K562 (cell line): Measurements from ENCODE around the gene BTG2. TPM values are rescaled to one million over a fixed set of nuclear protein-coding genes. Genes with fewer than 3 reads are reported as not detected.
A peak's percentile ranks its signal among the peaks of the same experiment; 100 is the strongest.

Source experiments
- ATAC-seq: fragments of 200-7000 bp; cut with Tn5 transposase; 3 replicates; pipeline ENCODE4 v1.9.1; 2020; ENCODE audit warnings: moderate library complexity
- BruUV-seq: library from RNA; stranded (reverse); fragments of 400-500 nt; replicated peaks from 2 replicates; lab custom pipeline; 2021; lab: Mats Ljungman, UMichigan
- CTCF ChIA-PET: fragments of 300-600 bp; formaldehyde crosslinking; extraction: SDS; loops from one replicate; lab custom pipeline; 2021; ENCODE audit warnings: low intra/inter-chr PET ratio; lab: Yijun Ruan, JAX
- POLR2A ChIA-PET: fragments of 300-600, 350-650 bp; sonication (Branson Sonifier 250); formaldehyde crosslinking; extraction: SDS; loops from one replicate; lab custom pipeline; 2021; ENCODE audit warnings: antibody characterized with exemption, inconsistent platforms; lab: Yijun Ruan, JAX
- DNase-seq, 4 experiments: peaks; one replicate each; pipeline versions ENCODE4 v3.0.0 to v3.0.0-alpha.2; 2011 to 2018; ENCODE audit warnings: low spot score in 3 of 4, mixed read lengths in 3 of 4; ENCODE audit errors: extremely low read depth in 1 of 4
- FAIRE-seq: peaks from 2 replicates; lab custom pipeline; 2011; peaks lifted over from hg19 to GRCh38; lab: Jason Lieb, UNC
- H2AFZ ChIP-seq: 2 replicates; pipeline ENCODE4 v1.6.0; 2011; ENCODE audit warnings: low read depth, low read length, control low read depth, inconsistent platforms
- H3K27ac ChIP-seq: fragments of 200-600 bp; 3 replicates; pipeline ENCODE4 v1.8.0; 2011; ENCODE audit warnings: low read depth, mild to moderate bottlenecking, control low read depth, inconsistent platforms, low read length, moderate library complexity, mixed read lengths; ENCODE audit errors: extremely low read depth
- H3K27me3 ChIP-seq, 2 experiments: fragments of 300-600 bp in 1 of 2; 2 replicates in 1 of 2; 3 replicates in 1 of 2; pipeline versions ENCODE4 v1.6.0 to v1.8.0; 2011; ENCODE audit warnings: inconsistent platforms in 2 of 2, low read length in 2 of 2, mild to moderate bottlenecking in 1 of 2, mixed read lengths in 1 of 2, moderate library complexity in 1 of 2; ENCODE audit not compliant: control insufficient read depth in 2 of 2, insufficient read depth in 2 of 2
- H3K36me3 ChIP-seq: fragments of 300-600 bp; 3 replicates; pipeline ENCODE4 v1.8.0; 2011; ENCODE audit warnings: mild to moderate bottlenecking, low read length, inconsistent platforms; ENCODE audit not compliant: control insufficient read depth, insufficient read depth
- H3K4me1 ChIP-seq, 2 experiments: fragments of 200-600 bp in 1 of 2; replicated peaks in 1 of 2; 2 replicates in 1 of 2; 3 replicates in 1 of 2; pipeline versions ENCODE4 v1.5.1 to v1.8.0; 2011; ENCODE audit warnings: inconsistent platforms in 2 of 2, low read length in 2 of 2, mild to moderate bottlenecking in 1 of 2, mixed read lengths in 1 of 2, moderate library complexity in 1 of 2; ENCODE audit not compliant: control insufficient read depth in 2 of 2, insufficient read depth in 2 of 2
- H3K4me2 ChIP-seq: 2 replicates; pipeline ENCODE4 v1.6.1; 2011; ENCODE audit warnings: low read length, control low read depth, inconsistent platforms, mixed read lengths; ENCODE audit not compliant: insufficient read depth
- H3K4me3 ChIP-seq: fragments of 200-600 bp; sonication (generic), shearing (Covaris generic); 2 replicates; pipeline ENCODE4 v1.5.1; 2016; ENCODE audit warnings: control low read depth, inconsistent platforms
- H3K79me2 ChIP-seq: fragments of 200-600 bp; 3 replicates; pipeline ENCODE4 v1.8.0; 2011; ENCODE audit warnings: low read length, inconsistent platforms; ENCODE audit not compliant: control insufficient read depth, insufficient read depth
- H3K9ac ChIP-seq, 2 experiments: 2 replicates each; pipeline versions ENCODE4 v1.6.0 to v1.6.1; 2011; ENCODE audit warnings: low read depth in 2 of 2, low read length in 2 of 2, control low read depth in 1 of 2, inconsistent platforms in 1 of 2, mild to moderate bottlenecking in 1 of 2, mixed read lengths in 1 of 2; ENCODE audit not compliant: insufficient read depth in 1 of 2
- H3K9me1 ChIP-seq: one replicate; pipeline ENCODE4 v1.6.0; 2011; ENCODE audit warnings: inconsistent platforms, mild to moderate bottlenecking, low read length, moderate library complexity; ENCODE audit not compliant: control insufficient read depth, insufficient read depth
- H3K9me3 ChIP-seq: replicated peaks from 2 replicates; pipeline ENCODE4 v1.5.1; 2011; ENCODE audit warnings: low read depth, low read length, inconsistent platforms; ENCODE audit not compliant: control insufficient read depth, insufficient read depth
- H4K20me1 ChIP-seq: replicated peaks from 2 replicates; pipeline ENCODE4 v1.6.1; 2011; ENCODE audit warnings: low read length, inconsistent platforms, mixed read lengths; ENCODE audit not compliant: control insufficient read depth, insufficient read depth
- C11orf30 ChIP-seq: fragments of 450-650 bp; IDR thresholded peaks from 2 replicates; pipeline ENCODE4 v1.6.1; 2016; ENCODE audit warnings: low read depth, mild to moderate bottlenecking
- MAFF ChIP-seq: IDR thresholded peaks from 2 replicates; pipeline ENCODE4 v1.6.1; 2012; ENCODE audit warnings: low read length, improper control_type of control experiment
- MAFG ChIP-seq: fragments of 450-650 bp; conservative IDR thresholded peaks from 2 replicates; pipeline ENCODE4 v1.6.1; 2016; ENCODE audit warnings: missing genetic modification characterization, missing compliant biosample characterization
- MAFK ChIP-seq: IDR thresholded peaks from 2 replicates; pipeline ENCODE4 v1.6.1; 2011; ENCODE audit warnings: low read length, improper control_type of control experiment
- NFIC ChIP-seq: fragments of 450-650 bp; IDR thresholded peaks from 2 replicates; pipeline ENCODE4 v1.6.1; 2017; ENCODE audit warnings: mild to moderate bottlenecking, inconsistent platforms
- STAG1 ChIP-seq: sonication (generic); formaldehyde crosslinking; IDR thresholded peaks from 2 replicates; pipeline ENCODE4 v1.5.0; 2020; ENCODE audit warnings: missing genetic modification reagents, borderline replicate concordance
- ZNF316 ChIP-seq: fragments of 450-650 bp; IDR thresholded peaks from 2 replicates; pipeline ENCODE4 v1.6.1; 2016
- ZNF551 ChIP-seq: fragments of 250-450 bp; sonication (Bioruptor Pico); IDR thresholded peaks from 2 replicates; pipeline ENCODE4 v1.5.0; 2021; ENCODE audit warnings: mild to moderate bottlenecking, moderate library complexity
- WGBS: fragments of 100-300 bp; shearing (Covaris generic); methylation state at CpG from one replicate; pipeline ENCODE4 v1.1.6; 2016; ENCODE audit warnings: low coverage, mixed read lengths; ENCODE audit not compliant: insufficient coverage; ENCODE audit errors: missing lambda C conversion rate; 5-methylcytosine and 5-hydroxymethylcytosine counted together
- in situ Hi-C: fragments of 300-500 bp; cut with MboI; formaldehyde crosslinking; loops from 4 replicates; pipeline ENCODE4 v1.15.0; 2018; ENCODE audit warnings: inconsistent platforms, mixed read lengths
- intact Hi-C: fragments of 100-400 bp; cut with micrococcal nuclease; formaldehyde crosslinking; loops from 2 replicates; pipeline ENCODE4 v1.14.2; 2022
- polyA plus RNA-seq, 8 experiments: library from polyadenylated mRNA; depleted of rRNA in 4 of 8; stranded (reverse) in 5 of 8; unstranded in 3 of 8; fragments of >200 nt; fragmentation: Nextera tagmentation in 2 of 8; fragmentation: Illumina TruSeq in 1 of 8; extraction: Ambion mirVana in 2 of 8; extraction: Trizol in 1 of 8; gene quantifications; 2 replicates each; pipeline versions ENCODE4 v1.2.1 to v1.2.3, GENCODE V29; 2011 to 2014; ENCODE audit warnings: inconsistent platforms in 1 of 8, missing spikeins in 1 of 8
- total RNA-seq, 7 experiments: library from RNA; depleted of rRNA in 6 of 7; stranded (reverse); fragments of >200 nt in 6 of 7; fragmentation: Illumina TruSeq in 2 of 7; extraction: Trizol in 2 of 7; gene quantifications; 2 replicates each; pipeline versions ENCODE4 v1.2.1 to v1.2.3, GENCODE V29; 2011 to 2021; ENCODE audit warnings: low replicate concordance in 1 of 7

BTG2 gene
- total and polyA plus RNA-seq, 9 of the 15 experiments (the other 6 are each of a cell fraction or from before 2014, with no cell fraction given) = 2.3 to 41.9 (median 8.7) TPM

DNA sequence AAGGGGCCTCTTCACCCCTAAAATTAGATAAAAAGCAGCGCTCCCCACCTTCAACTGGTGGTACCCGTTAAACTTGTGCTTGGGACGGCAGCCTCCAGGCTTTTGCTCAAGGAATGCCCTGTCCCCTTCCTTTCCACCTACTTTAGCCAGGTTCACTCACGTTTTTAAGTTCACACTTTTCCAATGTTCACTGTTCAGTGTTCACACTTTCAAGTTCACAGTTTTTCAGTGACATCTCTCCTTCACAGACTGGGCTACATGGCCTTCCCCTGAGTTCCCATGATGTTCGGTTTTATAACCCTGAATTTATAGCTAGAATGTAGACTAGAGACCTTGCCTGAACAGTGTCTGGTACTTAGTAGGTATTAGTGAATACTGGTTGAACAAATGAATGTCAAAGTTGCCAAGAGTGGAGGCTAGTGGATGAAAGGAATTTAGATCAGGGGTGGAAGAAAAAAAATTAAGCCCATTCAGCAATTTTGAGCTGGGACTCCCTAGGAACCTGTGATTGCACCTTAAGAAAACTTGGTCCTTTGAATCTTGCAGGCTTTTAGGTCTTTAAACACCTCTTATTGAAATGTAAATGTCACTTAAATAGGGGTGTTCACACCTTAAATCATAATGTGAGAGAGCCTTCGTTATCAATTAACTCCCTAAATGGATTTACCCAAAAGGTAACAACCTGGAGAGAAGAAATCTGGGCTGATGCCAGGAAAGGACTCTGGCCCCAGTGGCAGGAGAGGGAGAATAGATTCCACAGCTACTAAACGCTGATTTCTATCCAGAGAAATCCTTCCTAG is 12.3 kb downstream of the BTG2 start:
- TF ChIP-seq MAFK (peak; percentile 90), MAFG (tag) (peak; percentile 90), MAFF (peak; percentile 93), C11orf30 (peak; percentile 94), ZNF316 (peak; percentile 96), STAG1 (no peak), NFIC (peak; percentile 57), ZNF551 (CRISPR knock-in tag) (no peak)
- TF ChIP-seq, all 486 proteins: peak for 6
- in situ Hi-C loops (no loop called here), intact Hi-C loops (no loop called here)
- Histone ChIP-seq H2AFZ (no peak overlapping the region), H3K9me1 (no peaks in the 10 kb centered on the region), H3K36me3 (no peaks in the 10 kb centered on the region), H3K27ac (no peak overlapping the region), H3K9ac (no peak overlapping the region; a peak in 1 of 4 replicates), H3K4me2 (no peak overlapping the region), H3K4me1 (peaks cover 23 to 42% of the 10 kb centered on the region in 2 experiments), H3K27me3 (no peaks in the 10 kb centered on the region), H3K4me3 (no peak overlapping the region), H3K79me2 (no peaks in the 10 kb centered on the region), H4K20me1 (no peaks in the 10 kb centered on the region; the same call in 1 of the 2 replicates), H3K9me3 (no peaks in the 10 kb centered on the region)
- 12% methylated on average over 7 of the region's 7 CpGs for WGBS
- no peak for FAIRE-seq
- no peak for DNase-seq
- CTCF ChIA-PET = interaction anchor here (0.6 kb wide), 1 partner anchor 203 kb away, joined by 3 read pairs; no protein-coding TSS in a partner anchor
- POLR2A ChIA-PET = interaction anchor here (0.6 to 3.4 kb wide), 6 partner anchors 9 to 145 kb away, joined by 3 to 41 read pairs (median 4); partner anchors contain the start of gene BTG2
- no peak for ATAC-seq
- BruUV-seq = no TSS peak
